PC-3 (cell line): ENCODE measurements around the gene SLC25A21. TPM values are rescaled to one million over a fixed set of nuclear protein-coding genes. Genes with fewer than 3 reads are reported as not detected.

ENCODE experiments used
- ATAC-seq: fragments of 200-7000 bp; cut with Tn5 transposase; 2 replicates; pipeline ENCODE4 v1.9.1; 2020; ENCODE audit warnings: mild to moderate bottlenecking, moderate library complexity
- BruUV-seq: library from RNA; stranded (reverse); fragments of 400-500 nt; replicated peaks from 2 replicates; lab custom pipeline; 2021; lab: Mats Ljungman, UMichigan
- CTCF ChIA-PET: fragments of 300-600 bp; sonication (Branson Sonifier 250); formaldehyde crosslinking; loops from one replicate; lab custom pipeline; 2022; ENCODE audit warnings: antibody characterized with exemption; lab: Charles Lee
- POLR2A ChIA-PET: fragments of 300-600 bp; sonication (Branson Sonifier 250); formaldehyde crosslinking; loops from one replicate; lab custom pipeline; 2022; ENCODE audit warnings: antibody characterized with exemption; ENCODE audit not compliant: unreplicated experiment; lab: Charles Lee
- DNase-seq: peaks from one replicate; pipeline ENCODE4 v3.0.0-alpha.2; 2015
- H2AFZ ChIP-seq: fragments of 300-600 bp; sonication (generic); 2 replicates; pipeline ENCODE4 v1.6.0; 2016; ENCODE audit warnings: antibody characterized with exemption, low read length
- H3F3A ChIP-seq: fragments of 300-600 bp; sonication (generic); one replicate; pipeline ENCODE4 v1.6.0; 2017; ENCODE audit warnings: antibody characterized with exemption, low read length, control low read depth, mild to moderate bottlenecking; ENCODE audit not compliant: unreplicated experiment
- H3K27ac ChIP-seq: fragments of 300-600 bp; sonication (generic); 2 replicates; pipeline ENCODE4 v1.5.1; 2016; ENCODE audit warnings: mild to moderate bottlenecking, low read length
- H3K27me3 ChIP-seq: fragments of 300-600 bp; sonication (generic); 2 replicates; pipeline ENCODE4 v1.6.1; 2016; ENCODE audit warnings: low read length, mixed read lengths
- H3K36me3 ChIP-seq: fragments of 300-600 bp; sonication (generic); 2 replicates; pipeline ENCODE4 v1.6.1; 2016; ENCODE audit warnings: low read depth, mixed run types, low read length, mixed read lengths
- H3K4me1 ChIP-seq: fragments of 300-600 bp; sonication (generic); 2 replicates; pipeline ENCODE4 v1.5.1; 2016; ENCODE audit warnings: low read length; ENCODE audit not compliant: insufficient read depth
- H3K4me2 ChIP-seq: fragments of 300-600 bp; sonication (generic); 2 replicates; pipeline ENCODE4 v1.6.0; 2016; ENCODE audit warnings: low read length
- H3K4me3 ChIP-seq: fragments of 300-600 bp; sonication (generic); 2 replicates; pipeline ENCODE4 v1.5.1; 2016; ENCODE audit warnings: mild to moderate bottlenecking, low read length, mixed read lengths
- H3K79me2 ChIP-seq: fragments of 300-600 bp; sonication (generic); 2 replicates; pipeline ENCODE4 v1.6.1; 2017; ENCODE audit warnings: low read length, mixed read lengths
- H3K9ac ChIP-seq: fragments of 300-600 bp; sonication (generic); 2 replicates; pipeline ENCODE4 v1.6.0; 2016; ENCODE audit warnings: mild to moderate bottlenecking, low read length
- H3K9me2 ChIP-seq: fragments of 300-600 bp; sonication (generic); replicated peaks from 2 replicates; pipeline ENCODE4 v1.6.1; 2016; ENCODE audit warnings: mixed run types, low read length, mixed read lengths
- H3K9me3 ChIP-seq: fragments of 300-600 bp; sonication (generic); 2 replicates; pipeline ENCODE4 v1.6.1; 2016; ENCODE audit warnings: low read length, mixed read lengths
- H4K20me1 ChIP-seq: fragments of 300-600 bp; sonication (generic); 2 replicates; pipeline ENCODE4 v1.6.1; 2016; ENCODE audit warnings: low read length, mixed read lengths
- CTCF ChIP-seq: fragments of 300-600 bp; sonication (generic); conservative IDR thresholded peaks from 2 replicates; pipeline ENCODE4 v1.5.1; 2017; ENCODE audit warnings: antibody characterized with exemption, low read depth, mild to moderate bottlenecking, low read length
- EZH2 ChIP-seq: fragments of 300-600 bp; sonication (generic); IDR thresholded peaks from one replicate; pipeline ENCODE4 v1.6.1; 2017; ENCODE audit warnings: antibody characterized with exemption, mild to moderate bottlenecking, low read length; ENCODE audit not compliant: unreplicated experiment
- EZH2phosphoT487 ChIP-seq: fragments of 300-600 bp; sonication (generic); IDR thresholded peaks from 2 replicates; pipeline ENCODE4 v1.6.1; 2018; ENCODE audit warnings: mild to moderate bottlenecking, antibody characterized with exemption, low read length, borderline replicate concordance
- intact Hi-C: fragments of 100-400 bp; cut with micrococcal nuclease; formaldehyde crosslinking; loops from 2 replicates; pipeline ENCODE4 v1.9.0; 2023
- total RNA-seq: library from RNA; depleted of rRNA; stranded (reverse); fragments of >200 nt; gene quantifications from 2 replicates; pipeline ENCODE4 v1.2.3, GENCODE V29; 2014

Gene SLC25A21
- total RNA-seq, 1 experiment from 2014 or later, result 0.87 TPM

- Histone ChIP-seq H3K27ac (no peak overlapping the region), H3K4me1 (peaks cover 19% of the 10 kb centered on the region), H3K36me3 (no peaks in the 10 kb centered on the region), H3K9me3 (no peaks in the 10 kb centered on the region), H4K20me1 (no peaks in the 10 kb centered on the region), H3K9me2 (no peaks in the 10 kb centered on the region), H2AFZ (peak overlapping the region; percentile 80), H3K9ac (no peak overlapping the region), H3K79me2 (peaks cover 5% of the 10 kb centered on the region), H3F3A (no peaks in the 10 kb centered on the region), H3K4me2 (peak overlapping the region; percentile 82), H3K4me3 (peak overlapping the region; percentile 68), H3K27me3 (no peaks in the 10 kb centered on the region)
- peak; percentile 51 for DNase-seq
- TF ChIP-seq EZH2 (no peak), CTCF (0 out of 2 replicates have a peak, but pooled peaks have one; percentile 12)
- 0 out of 2 replicates have a peak, but pooled peaks have one; percentile 1 for ATAC-seq
- BruUV-seq, result no TSS peak
- POLR2A ChIA-PET, result interaction anchor here (0.5 to 0.6 kb wide), 3 partner anchors 284 to 488 kb away, joined by 4 read pairs; no protein-coding TSS in a partner anchor
- intact Hi-C loops, result loop anchor here (2.0 kb wide), 1 partner anchor 459 kb away; no protein-coding TSS in a partner anchor
- CTCF ChIA-PET, result interaction anchor here (0.6 to 2.0 kb wide), 4 partner anchors 68 to 460 kb away, joined by 3 to 6 read pairs (median 4); no protein-coding TSS in a partner anchor
Observed at GRCh38 chr14:36657399-36658122, 514.8 kb downstream of the SLC25A21 start.

- ATAC-seq (no peak), DNase-seq (no peak)
- no peaks in the 10 kb centered on the region for H4K20me1 ChIP-seq
- H3K4me2 ChIP-seq, result peak overlapping the region; percentile 82
- ChIA-PET CTCF (interaction anchor here (0.6 to 2.0 kb wide), 4 partner anchors 103 to 460 kb away, joined by 3 to 6 read pairs (median 4); no protein-coding TSS in a partner anchor), POLR2A (interaction anchor here (0.6 kb wide), 1 partner anchor 456 kb away, joined by 4 read pairs; no protein-coding TSS in a partner anchor)
- H3K79me2 ChIP-seq, result no peaks in the 10 kb centered on the region
- H3K4me3 ChIP-seq, result peak overlapping the region; percentile 68
- H3K4me1 ChIP-seq, result peaks cover 22% of the 10 kb centered on the region
- H3K9ac ChIP-seq, result no peak overlapping the region
- no peak overlapping the region for H3K27ac ChIP-seq
- no TSS peak for BruUV-seq
- no peak for TF ChIP-seq CTCF
- no peak for TF ChIP-seq EZH2phosphoT487
- no peak for TF ChIP-seq EZH2
- H3K27me3 ChIP-seq, result no peaks in the 10 kb centered on the region
- no peaks in the 10 kb centered on the region for H3K36me3 ChIP-seq
- intact Hi-C loops, result loop anchor here (2.0 kb wide), 1 partner anchor 460 kb away; no protein-coding TSS in a partner anchor
- peak overlapping the region; percentile 80 for H2AFZ ChIP-seq
- no peaks in the 10 kb centered on the region for H3K9me3 ChIP-seq
- H3F3A ChIP-seq, result no peaks in the 10 kb centered on the region
- no peaks in the 10 kb centered on the region for H3K9me2 ChIP-seq
Observed at GRCh38 chr14:36656687-36657398, 515.6 kb downstream of the SLC25A21 start.
